NT2/D1 (cell line): Measurements from ENCODE around the gene TEX29.

ENCODE experiments used
- YY1 ChIP-seq: IDR thresholded peaks from 2 replicates; pipeline ENCODE4 v1.6.1; 2011; ENCODE audit not compliant: insufficient read length, insufficient read depth
- ZNF274 ChIP-seq: IDR thresholded peaks from 2 replicates; pipeline ENCODE4 v1.6.1; 2011; ENCODE audit warnings: mild to moderate bottlenecking, low read depth, low read length

- TF ChIP-seq ZNF274 (no peak), YY1 (no peak)
Observed at GRCh38 chr13:111275382-111275781, 45.1 kb upstream of the TEX29 start.
